GM12891 (cell line): ENCODE results near the gene DDX46.

Source experiments
- PAX5 ChIP-seq: IDR thresholded peaks from 2 replicates; pipeline ENCODE4 v1.6.1; 2011; ENCODE audit warnings: low read length, moderate library complexity, mild to moderate bottlenecking; ENCODE audit not compliant: insufficient read depth, severe bottlenecking
- POLR2A ChIP-seq: IDR thresholded peaks from 2 replicates; pipeline ENCODE4 v1.6.1; 2011; ENCODE audit warnings: low read depth, low read length, control low read depth
- POLR2AphosphoS5 ChIP-seq: IDR thresholded peaks from 2 replicates; pipeline ENCODE4 v1.6.1; 2011; ENCODE audit warnings: low read depth, low read length, control low read depth
- SPI1 ChIP-seq: IDR thresholded peaks from 2 replicates; pipeline ENCODE4 v1.6.1; 2011; ENCODE audit warnings: low read depth, low read length, control low read depth
- TAF1 ChIP-seq: IDR thresholded peaks from 2 replicates; pipeline ENCODE4 v1.6.1; 2011; ENCODE audit warnings: low read depth, low read length, control low read depth

DNA sequence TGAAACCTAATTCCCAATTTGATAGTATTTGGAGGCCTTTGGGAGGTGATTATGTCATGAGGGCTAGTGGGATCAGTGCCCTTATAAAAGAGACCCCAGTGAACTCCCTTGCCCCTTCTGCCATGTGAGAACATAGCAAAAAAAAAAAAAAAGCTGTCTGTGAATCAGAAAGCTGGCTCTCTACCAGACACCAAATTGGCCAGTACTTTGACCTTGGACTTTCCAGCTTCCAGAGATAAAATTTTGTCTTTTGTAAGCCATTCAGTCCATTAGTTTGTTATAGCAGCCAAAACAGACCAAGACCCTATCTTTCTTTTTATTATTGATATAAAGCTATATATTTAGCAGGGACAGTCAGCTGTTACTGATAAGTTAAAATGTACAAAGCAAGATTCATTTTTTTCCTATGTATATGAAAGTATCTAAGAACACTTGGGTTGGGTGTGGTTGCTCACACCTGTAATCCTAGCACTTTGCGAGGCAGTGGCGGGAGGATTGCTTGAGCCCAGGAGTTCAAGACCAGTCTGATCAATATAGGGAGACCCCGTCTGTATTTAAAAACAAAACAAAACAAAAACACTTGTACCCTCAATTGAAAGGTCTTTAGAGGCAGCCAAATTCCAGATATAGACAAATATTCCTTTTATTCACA, 79.1 kb downstream of the DDX46 start:
- TF ChIP-seq SPI1 (no peak), POLR2A (no peak), POLR2AphosphoS5 (no peak), PAX5 (no peak), TAF1 (no peak)
